ENCODE data around the gene TIAM2.

Gene TIAM2

GRCh38 chr6:155024391-155025027, 29.4 kb downstream of the TIAM2 start:
- DNase-seq (ENCODE audit: low read depth in 2 of 2) = no peak

- no peak for DNase-seq (ENCODE audit: low read depth in 2 of 2)
Measured at GRCh38 chr6:155026022-155026705, 31.0 kb downstream of the TIAM2 start.

GRCh38 chr6:155026706-155027045, 31.6 kb downstream of the TIAM2 start:
- no peak for DNase-seq (ENCODE audit: low read depth in 2 of 2)

GRCh38 chr6:155030148-155030720, 35.1 kb downstream of the TIAM2 start:
- no peak for DNase-seq (ENCODE audit: low read depth in 2 of 2)

- no peak for DNase-seq (ENCODE audit: low read depth in 2 of 2)
Measured at GRCh38 chr6:155031091-155031490, 36.0 kb downstream of the TIAM2 start.

- DNase-seq (ENCODE audit: low read depth in 2 of 2) = no peak
Measured at GRCh38 chr6:155033021-155033791, 38.1 kb downstream of the TIAM2 start.

- DNase-seq (ENCODE audit: low read depth in 2 of 2) = no peak
Measured at GRCh38 chr6:155036907-155037306, 41.8 kb downstream of the TIAM2 start.

- DNase-seq (ENCODE audit: low read depth in 2 of 2) = no peak
Measured at GRCh38 chr6:155038104-155038503, 43.0 kb downstream of the TIAM2 start.

- DNase-seq (ENCODE audit: low read depth in 2 of 2) = no peak
Measured at GRCh38 chr6:155038527-155038926, 43.4 kb downstream of the TIAM2 start.

GRCh38 chr6:155039618-155040017, 44.5 kb downstream of the TIAM2 start:
- DNase-seq (ENCODE audit: low read depth in 2 of 2) = no peak

GRCh38 chr6:155040154-155040553, 45.0 kb downstream of the TIAM2 start:
- no peak for DNase-seq (ENCODE audit: low read depth in 2 of 2)

GRCh38 chr6:155040901-155041650, 46.0 kb downstream of the TIAM2 start:
- no peak for DNase-seq (ENCODE audit: low read depth in 2 of 2)

GRCh38 chr6:155041741-155042279, 46.7 kb downstream of the TIAM2 start:
- no peak for DNase-seq (ENCODE audit: low read depth in 2 of 2)

GRCh38 chr6:155042983-155043382, 47.9 kb downstream of the TIAM2 start:
- no peak for DNase-seq (ENCODE audit: low read depth in 2 of 2)

- no peak for DNase-seq (ENCODE audit: low read depth in 2 of 2)
Measured at GRCh38 chr6:155045561-155046404, 50.7 kb downstream of the TIAM2 start.

- DNase-seq (ENCODE audit: low read depth in 2 of 2) = no peak
Measured at GRCh38 chr6:155047523-155047922, 52.4 kb downstream of the TIAM2 start.

- DNase-seq (ENCODE audit: low read depth in 2 of 2) = no peak
Measured at GRCh38 chr6:155050311-155050710, 55.2 kb downstream of the TIAM2 start.

- no peak for DNase-seq (ENCODE audit: low read depth in 2 of 2)
Measured at GRCh38 chr6:155054491-155055250, 59.6 kb downstream of the TIAM2 start.

- no peak for DNase-seq (ENCODE audit: low read depth in 2 of 2)
Measured at GRCh38 chr6:155055729-155056128, 60.6 kb downstream of the TIAM2 start.

GRCh38 chr6:155056756-155057155, 61.6 kb downstream of the TIAM2 start:
- DNase-seq (ENCODE audit: low read depth in 2 of 2) = no peak

All from stimulated activated CD4-positive, alpha-beta T cell treated with anti-CD3 and anti-CD28 coated beads, Interleukin-1b, Interleukin-23, amount 100 ng/mL, for 4 hours (primary cell).